GM19438 (cell line): Measurements from ENCODE around the gene RWDD2A.
"Not testable (repeated sequence)": the region's sequence is repeated elsewhere in the genome, so short reads cannot be mapped to it uniquely, and the experiment has no call there.

ENCODE experiments used
- ATAC-seq: cut with Tn5 transposase; IDR thresholded peaks from one replicate; pipeline ENCODE4 v1.9.1; 2021; ENCODE audit warnings: low read depth; ENCODE audit not compliant: unreplicated experiment

Gene RWDD2A

DNA sequence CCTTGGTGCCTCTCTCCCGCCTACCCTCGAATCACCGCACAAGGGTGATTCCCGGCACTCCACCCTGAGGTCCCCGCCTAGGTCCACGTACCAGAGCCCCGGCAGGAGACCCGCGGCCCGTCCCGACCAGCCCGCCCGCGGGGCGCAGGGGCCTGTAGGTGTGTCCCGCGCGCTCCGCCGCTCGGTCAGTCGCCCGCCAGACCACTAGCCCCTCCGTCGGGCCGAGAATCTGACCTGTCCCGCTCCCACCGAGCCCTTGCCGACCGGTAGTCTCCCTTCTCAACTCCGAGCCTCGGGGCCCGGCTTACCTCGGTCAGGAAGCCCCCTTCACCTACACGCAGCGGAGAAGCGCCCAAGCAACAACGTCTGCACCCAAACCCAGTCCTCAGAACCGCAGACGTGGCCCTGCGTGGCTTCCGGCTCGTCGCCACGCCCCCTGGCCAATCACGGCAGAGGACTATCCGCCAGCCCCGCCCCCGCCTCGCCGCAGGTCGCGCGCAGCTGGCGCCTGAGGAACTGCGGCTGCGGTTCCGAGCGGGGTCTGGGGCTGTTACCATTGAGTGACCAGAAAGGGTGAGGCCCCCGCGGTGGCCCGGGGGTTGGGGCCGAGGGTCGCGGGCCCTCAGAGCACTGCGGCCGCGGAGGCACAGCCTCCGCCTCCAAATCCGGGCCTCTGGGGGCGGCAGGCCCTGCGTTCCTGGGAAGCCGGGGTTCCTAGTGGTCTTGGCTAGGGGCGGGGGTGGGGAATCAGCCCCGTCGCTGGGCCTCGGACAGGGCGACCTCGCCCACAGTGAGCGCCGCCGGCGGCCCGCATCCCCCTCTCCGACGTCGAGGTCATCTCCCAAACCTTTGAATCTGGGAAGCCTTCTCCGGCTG is at the start of gene RWDD2A, which contains the start of gene PGM3:
TSS of gene RWDD2A (plus strand) at position 487 of the 876 bp plus-strand sequence. CDS start 1,095 bp downstream, outside the sequence.
TSS of gene PGM3 (minus strand) at position 395 of the 876 bp plus-strand sequence. CDS start 2,253 bp downstream, outside the sequence.
- ATAC-seq = peak; percentile 95

DNA sequence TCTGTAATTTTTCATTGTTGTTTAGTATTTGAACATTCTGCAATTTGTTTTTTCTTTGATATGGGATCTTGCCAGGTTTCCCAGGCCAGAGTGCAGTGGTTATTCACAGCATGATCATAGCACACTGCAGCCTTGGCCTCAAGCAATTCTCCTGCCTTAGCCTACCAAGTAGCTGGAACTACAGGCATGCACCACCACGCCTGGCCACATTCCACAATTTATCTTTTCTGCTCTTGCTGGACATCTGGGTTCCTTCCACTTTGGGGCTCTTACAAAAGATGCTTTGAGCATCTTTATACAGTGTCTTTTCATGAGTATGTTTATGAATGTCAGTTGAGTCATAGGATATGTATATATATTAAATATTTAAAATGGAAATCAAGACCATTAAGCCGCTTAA is 42.0 kb upstream of the RWDD2A start:
- no peak for ATAC-seq

DNA sequence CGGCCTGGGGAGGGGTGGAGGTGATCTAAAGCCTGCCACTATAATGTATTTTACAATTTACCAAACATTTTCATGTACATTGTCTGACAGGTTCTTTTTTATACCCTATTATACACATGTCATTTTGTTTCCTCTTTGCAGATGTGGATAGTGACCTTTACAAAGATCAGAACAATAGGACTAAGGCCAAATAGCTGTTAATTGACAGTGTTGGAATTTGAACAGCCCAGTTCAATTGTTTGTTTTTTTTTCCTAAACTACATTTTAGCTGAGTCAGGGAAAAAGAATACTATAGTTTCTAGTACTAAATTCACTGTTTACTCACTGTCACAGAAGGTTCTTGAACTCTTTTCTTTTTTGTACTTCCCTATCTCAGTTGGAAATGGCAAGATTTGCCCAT is 40.2 kb upstream of the RWDD2A start:
- no peak for ATAC-seq

DNA sequence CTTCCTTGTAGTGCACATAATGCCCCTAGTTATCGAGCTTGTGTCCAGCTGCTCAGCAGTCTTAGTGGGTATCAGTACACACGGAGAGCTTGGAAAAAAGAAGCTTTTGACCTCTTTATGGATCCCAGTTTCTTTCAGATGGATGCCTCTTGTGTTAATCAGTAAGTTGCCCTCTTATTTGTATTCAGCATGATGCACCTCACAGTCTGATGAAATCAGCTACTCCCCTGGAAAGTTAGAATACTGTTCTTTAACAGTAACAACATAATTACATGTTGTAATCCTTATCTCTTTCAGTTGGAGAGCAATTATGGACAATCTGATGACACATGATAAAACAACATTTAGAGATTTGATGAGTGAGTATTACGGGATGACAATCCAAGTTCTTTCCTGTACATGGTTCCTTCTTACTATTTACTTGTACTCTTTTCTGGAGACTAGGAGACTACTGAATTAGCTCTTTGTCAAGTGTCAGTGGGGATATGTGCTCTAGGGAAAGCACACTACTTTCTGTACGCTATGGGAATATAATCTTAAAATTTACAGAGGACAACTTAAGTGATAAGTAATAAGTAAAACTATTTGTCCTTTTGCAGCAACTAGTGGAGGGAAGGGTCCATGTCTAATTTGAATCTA is 39.2 kb upstream of the RWDD2A start:
- ATAC-seq = no peak

DNA sequence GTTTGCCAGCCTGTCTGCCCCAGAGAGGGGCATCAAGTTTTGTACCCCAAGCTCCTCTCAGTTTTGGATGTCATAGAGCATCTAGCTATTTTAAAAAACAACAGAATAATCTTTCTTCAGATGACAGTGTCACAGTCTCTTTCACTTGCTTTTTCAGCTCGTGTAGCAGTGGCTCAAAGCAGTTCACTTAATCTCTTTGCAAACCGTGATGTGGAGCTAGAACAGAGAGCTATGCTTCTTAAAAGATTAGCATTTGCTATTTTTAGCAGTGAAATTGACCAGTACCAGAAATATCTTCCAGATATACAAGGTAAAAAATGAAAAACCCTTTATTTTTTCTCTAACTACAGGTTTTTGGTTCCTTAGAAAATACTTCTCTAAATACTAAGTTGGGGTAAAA is 37.4 kb upstream of the RWDD2A start:
- ATAC-seq = no peak

DNA sequence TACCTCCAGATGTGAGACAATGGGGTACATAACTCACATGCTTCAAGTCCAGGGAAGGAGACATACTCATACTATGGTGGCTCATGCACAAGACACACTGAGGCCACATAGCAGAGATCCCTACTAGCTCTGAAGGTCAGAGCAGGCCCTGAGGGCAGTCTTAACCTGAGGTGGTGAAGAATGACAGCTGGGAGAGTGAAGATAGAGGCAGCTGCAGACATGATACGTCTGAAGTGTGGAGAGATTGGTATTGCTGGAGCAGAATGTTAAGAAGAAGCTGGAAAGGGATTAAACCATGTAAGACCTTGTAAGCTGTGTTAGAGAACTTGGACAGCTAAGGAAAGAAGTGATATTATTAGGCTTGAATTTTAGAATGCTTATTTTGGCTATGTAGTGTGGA is 33.0 kb upstream of the RWDD2A start:
- ATAC-seq = no peak

DNA sequence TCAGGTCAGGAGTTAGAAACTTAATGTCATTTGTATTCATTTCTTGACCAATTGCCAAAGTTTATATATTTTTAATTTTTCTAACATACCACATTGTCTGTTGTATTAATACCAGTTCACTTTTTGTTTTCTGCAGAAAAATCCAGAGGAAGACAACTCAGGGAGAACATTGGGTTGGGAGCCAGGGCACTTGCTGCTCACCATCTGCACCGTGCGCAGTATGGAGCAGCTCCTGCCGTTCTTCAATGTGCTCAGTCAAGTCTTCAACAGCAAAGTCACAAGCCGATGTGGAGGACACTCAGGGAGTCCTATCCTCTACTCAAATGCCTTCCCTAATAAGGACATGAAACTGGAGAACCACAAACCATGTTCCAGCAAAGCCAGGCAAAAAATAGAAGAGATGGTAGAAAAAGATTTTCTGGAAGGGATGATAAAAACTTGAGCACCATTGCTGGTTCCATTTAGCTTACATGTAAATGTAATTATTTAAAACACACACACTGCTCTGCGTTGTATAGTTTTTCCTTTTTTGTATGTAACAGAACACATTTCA is 25.4 kb upstream of the RWDD2A start:
- ATAC-seq = no peak

DNA sequence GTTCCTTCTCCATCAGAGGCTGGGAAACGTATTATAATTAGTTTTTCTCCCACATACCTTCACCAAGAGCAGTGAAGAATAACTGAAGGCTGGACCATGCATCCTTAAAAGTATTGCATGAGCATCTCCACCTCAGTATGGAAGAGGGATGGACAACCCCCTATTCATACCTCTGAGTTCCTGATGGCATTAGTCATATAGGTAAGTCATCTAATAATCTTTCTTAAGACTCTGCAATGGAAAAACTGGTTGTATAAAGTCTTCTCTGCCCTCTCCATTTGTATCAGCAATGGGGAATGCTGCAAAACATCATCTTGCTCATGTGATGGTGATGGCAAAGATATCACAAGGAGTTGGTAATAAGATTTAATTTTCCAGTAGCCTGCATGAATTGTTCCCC is 24.6 kb upstream of the RWDD2A start:
- no peak for ATAC-seq

DNA sequence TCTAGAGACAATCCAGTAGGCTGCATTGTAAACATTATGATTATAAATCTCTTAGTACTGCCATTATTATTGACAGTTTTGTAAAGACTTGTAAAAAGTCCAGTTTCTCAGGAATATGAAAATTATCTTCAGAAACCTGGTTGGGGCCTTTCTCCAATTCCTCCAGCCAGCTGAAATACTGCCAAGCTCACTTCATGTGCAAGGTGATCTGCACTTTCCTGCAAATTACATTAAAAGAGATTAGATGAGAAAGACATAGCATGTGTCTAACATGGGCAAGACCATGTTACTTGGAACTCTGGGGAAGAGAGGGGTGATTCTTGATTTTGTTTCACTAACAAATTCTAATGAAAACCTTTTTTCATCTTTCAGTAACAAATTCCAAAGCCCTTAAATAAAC is 24.1 kb upstream of the RWDD2A start:
- ATAC-seq = no peak

DNA sequence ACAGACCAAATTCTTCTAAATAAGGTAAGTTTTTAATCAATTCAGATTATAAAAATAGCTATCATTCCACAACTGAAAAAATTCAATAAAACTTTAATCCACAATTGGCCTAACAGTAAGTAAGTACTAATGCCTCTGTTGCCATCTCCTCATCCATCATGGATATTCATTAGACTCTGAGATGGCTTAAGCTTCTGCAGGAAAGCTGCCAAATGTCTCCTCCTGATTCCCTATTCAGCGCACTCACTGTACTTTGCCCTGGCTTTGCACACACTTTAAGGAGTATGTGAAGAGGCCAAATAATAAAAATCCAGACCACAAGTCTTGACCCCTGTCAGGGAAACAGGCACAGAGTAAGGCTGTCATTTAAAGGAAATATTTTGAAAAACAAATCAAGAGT is 23.6 kb upstream of the RWDD2A start:
- no peak for ATAC-seq

DNA sequence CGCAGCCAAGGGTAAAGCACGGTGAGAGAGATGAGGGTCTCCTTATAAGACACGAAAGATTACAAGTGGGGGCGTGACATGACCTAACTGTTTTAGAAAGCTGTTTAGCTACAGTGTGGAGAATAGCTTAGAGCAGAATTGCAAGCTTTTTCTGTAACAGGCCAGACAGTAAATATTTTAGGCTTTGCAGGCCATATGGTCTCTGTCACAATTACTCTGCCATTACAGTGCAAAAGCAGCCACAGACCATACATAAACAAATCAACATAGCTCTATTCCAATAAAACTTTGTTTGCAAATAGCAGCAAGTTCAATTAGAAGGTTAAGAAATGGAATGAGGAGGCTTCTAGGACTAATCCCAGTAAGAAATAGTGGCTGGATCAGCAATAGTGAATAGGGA is 16.9 kb upstream of the RWDD2A start:
- ATAC-seq = no peak

DNA sequence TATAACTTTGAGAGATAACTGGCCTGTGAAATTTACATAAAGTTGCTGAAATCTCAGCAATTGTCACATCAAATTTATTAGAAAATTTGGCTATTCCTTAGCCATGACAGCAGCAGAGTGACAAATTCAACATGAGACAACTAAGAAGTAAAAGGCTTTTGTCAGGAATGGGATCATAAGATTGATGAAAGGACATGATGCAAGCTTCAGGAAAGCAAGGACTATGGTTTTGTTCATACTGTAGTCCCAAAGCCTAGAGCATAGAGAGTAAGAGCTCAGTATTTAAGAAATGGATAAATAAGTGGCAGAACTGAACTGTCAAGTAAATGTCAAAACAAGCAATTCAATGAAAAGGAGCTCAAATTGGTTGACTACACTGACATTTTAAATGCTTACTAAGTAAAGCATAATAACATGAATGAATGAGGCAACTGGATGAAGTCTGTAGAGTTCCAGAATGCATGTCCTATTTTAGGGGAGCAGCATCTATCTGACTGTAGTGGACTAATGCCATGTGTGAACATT is 12.7 kb upstream of the RWDD2A start:
- ATAC-seq = no peak

DNA sequence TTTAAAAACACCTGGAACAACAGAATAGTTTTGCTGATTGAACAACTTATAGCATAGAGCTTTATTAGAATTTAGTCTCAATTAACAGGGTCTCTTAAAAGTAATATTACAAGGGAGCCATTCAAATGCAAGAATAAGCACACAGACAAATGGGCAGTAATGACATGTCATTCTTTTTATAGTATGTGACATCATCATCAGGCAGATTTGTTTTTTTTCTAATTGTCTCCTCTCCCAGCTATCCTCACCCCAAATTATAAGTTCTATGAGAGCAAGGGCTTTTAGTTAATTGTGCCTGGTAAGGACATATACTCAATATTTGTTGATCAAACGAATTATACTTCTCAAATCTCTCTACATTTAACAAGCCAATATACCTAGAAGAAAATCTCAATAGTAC is 11.0 kb upstream of the RWDD2A start:
- ATAC-seq = no peak

DNA sequence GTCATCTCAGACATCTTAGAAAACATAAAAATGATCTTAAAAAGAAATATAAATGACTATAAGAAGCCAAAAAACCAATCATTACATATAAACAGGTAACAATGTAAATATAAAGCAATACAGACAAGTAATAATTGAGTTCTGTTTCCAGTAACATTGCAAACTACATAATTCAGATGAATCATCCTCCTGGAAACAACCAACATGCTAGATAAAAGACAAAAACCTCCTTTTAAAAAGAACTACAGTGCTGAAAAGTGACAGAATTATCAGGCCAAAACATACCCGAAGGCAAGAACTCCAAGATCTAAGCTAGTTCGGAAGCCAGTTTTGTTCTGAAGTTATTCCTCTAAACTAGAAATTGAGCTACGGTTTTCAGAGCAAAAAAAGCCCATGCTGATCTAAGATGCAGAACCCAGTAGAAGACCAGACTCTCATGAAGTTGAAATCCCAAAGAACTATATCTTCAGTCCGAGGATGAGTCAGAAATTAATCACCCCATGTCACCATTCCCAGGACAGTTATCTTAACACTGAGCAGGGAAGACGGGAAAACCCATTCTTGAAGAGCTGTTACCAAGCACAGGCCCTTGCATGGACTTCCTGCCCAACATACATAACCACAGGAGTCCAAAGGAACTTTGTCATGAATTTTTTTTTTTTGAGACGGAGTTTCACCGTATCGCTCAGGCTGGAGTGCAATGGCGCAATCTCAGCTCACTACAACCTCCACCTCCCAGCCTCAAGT is 9.9 kb upstream of the RWDD2A start:
- ATAC-seq = no peak

DNA sequence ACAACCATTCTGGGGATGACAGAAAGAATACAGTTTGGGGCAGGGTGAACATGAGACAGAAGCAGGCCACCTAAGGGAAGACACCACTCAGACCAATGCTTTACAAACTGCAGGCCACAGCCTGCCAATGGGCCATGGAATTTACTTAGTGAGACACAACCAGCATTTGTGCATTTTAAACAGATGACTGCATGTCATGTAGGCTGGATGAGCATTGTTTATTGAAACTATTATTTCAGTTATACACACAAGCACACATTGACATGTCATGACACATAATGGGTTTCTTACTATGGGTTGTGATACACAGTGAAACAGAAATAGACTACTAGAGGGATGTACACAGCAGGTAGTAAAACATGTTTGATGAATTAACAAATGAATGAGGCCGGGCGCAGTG is 8.1 kb upstream of the RWDD2A start:
- no peak for ATAC-seq

DNA sequence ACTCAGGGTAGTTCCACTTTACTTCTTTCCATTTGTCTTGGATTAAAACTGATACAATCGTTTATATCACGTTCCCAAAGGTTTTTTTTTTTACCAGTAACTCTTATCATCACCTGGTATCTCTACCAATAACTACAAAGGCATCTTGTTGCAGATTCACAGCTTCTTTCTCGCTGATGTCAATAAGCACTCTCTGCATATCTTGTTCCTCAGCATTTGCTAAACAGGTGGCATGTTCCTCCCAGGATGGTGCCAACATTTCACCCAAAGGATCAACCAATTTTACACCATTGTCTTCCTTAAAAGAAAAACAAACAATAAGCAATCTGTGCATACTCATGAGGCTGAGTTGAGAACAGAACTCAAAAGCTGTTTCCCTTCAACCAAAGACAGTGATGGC is 4.7 kb upstream of the RWDD2A start:
- no peak for ATAC-seq

DNA sequence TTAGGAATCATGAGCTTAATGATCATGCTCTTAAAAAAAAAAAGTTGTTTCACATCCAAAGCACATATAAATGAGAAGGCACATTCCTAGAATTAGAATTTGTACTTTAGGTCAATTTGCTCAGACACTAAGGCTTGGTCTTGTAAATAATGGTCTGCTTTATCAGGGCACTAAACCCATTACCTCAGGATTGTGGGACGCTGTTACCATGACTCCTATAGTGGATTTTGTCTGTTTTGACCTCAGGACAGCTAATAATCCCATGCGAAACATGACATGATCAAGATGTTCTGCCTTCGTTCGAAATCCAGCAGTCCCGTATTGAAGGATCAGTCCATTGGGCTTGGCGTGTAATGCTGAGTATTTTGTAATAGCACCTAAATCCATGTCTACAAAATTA is 2.5 kb upstream of the RWDD2A start:
- ATAC-seq = no peak

DNA sequence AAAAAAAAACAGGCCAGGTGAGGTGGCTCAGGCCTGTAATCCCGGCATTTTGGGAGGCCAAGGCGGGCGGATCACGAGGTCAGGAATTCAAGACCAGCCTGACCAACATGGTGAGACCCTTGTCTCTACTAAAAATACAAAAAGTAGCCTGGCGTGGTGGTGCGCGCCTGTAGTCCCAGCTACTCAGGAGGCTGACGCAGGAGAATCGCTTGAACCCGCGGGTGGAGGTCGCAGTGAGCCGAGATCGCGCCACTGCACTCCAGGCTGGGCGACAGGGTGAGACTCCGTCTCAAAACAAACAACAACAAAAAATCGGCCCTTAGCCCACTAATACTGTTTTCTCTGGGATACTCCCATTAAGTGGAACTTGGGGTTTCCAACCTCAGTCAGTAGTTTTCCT is 1.2 kb upstream of the RWDD2A start:
- not testable (repeated sequence) for ATAC-seq

DNA sequence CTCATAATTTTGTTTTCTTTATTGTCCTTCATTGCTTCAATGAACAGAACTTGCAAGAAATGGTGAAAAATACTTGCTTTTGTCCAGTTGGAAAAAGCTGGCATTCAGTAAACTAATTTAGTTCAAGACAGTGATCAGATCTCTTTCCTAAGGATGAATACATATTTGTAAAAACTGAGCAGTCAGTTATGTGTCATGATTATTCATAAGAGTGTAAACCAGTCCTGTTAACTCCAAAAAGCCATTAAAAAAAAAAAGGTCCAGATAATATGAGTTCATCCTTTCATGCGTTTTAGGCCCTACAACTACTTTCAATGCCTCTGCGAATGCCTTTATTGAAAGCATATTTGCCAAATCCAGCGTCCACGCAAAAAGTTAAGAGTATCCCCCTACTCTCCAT is 701 bp upstream of the RWDD2A start:
- no peak for ATAC-seq

DNA sequence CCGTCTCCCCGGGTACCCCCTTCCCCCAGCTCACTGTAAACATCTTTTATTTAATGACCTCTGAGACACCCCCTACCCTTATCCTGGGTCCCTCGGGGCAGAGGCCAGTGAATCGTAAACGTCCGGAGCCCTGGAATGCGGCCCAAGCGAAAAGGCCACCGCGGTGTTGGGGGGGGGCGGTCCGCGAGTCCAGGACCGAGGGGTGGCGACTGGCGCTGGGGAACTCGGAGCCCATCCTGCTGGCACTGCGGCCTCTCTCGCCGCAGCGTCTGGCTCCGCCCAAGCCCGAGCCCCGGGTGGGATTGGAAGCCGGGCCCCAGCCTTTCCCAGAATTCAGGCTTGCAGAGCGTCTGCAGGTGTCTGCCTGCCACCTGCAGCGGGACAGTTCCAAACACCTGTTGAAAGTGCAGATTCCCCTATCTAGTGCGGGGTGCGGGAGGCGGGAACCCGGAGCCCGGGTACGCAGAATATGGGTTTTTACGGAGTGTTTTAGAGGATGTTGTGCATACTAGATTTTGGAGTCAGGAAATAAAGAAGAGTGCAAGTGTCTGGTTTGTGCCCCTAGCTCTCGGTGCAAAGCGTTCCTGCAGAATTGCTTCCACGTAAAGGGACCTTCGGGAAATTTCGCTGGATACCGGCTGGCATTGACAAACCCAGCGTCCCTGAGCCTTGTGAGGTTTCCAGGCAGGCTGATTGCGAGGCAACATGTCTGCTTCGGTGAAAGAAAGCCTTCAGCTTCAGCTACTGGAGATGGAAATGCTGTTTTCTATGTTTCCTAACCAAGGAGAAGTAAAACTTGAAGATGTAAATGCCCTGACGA is 800 bp downstream of the RWDD2A start:
- ATAC-seq = peak; percentile 33
